Measurements from ENCODE around the gene FBXL17. TPM values are rescaled to one million over a fixed set of nuclear protein-coding genes. Genes with fewer than 3 reads are reported as not detected.

Gene FBXL17
- total and polyA plus RNA-seq, 2 of the 13 experiments (the other 11 are each of a cell fraction or from before 2014, with no cell fraction given), result 3.0 to 7.9 TPM

DNA sequence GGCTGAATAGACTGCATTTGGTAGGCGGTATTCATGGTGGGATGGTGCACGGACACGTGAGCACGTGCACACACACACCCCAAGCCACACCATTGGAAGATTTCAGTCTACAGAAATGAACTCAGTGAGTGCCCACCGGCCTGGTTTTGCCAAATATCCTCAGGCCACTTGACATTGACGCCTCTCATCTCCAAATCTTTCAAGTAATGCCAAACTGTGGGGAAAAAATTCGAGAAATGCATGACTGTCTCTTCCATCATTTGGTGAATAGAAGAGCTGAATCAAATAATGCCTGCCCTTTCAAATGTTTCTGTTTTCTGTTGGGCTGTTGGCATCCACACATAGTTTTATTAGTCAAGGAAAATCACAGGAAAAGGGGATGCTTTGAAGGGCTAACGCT is 528.9 kb downstream of the FBXL17 start:
- H3K27me3 ChIP-seq (ENCODE audit: control insufficient read depth in 1 of 2, insufficient read depth in 2 of 2, low read length in 2 of 2), result no peaks in the 10 kb centered on the region
- H3K36me3 ChIP-seq (replicated peaks in 1 of 2; ENCODE audit: control insufficient read depth in 1 of 2, insufficient read depth in 2 of 2, low read length in 2 of 2), result no peaks in the 10 kb centered on the region
- no peak overlapping the region for H3K4me3 ChIP-seq (replicated peaks in 1 of 3; ENCODE audit: insufficient read depth in 1 of 3, low read depth in 2 of 3, low read length in 3 of 3)
- DNase-seq (ENCODE audit: low spot score), result no peak
- no peaks in the 10 kb centered on the region for H3K79me2 ChIP-seq (ENCODE audit: insufficient read depth, low read length)
- H3K9me3 ChIP-seq (ENCODE audit: low read length), result no peaks in the 10 kb centered on the region
- H3K9ac ChIP-seq (ENCODE audit: insufficient read depth, low read depth, low read length), result no peak overlapping the region
- BruUV-seq (replicated peaks), result no TSS peak
- ATAC-seq, result no peak
- in situ Hi-C loops (cut with HindIII; ENCODE audit: extremely low pct_ligation_motif_present, low pct_unique_long_range_greater_than_20kb) (no loop called here), intact Hi-C loops (cut with micrococcal nuclease; ENCODE audit: unreplicated experiment) (no loop called here)
- H2AFZ ChIP-seq (ENCODE audit: low read length), result no peak overlapping the region
- POLR2A ChIA-PET, result no interaction called here
- H4K20me1 ChIP-seq (ENCODE audit: insufficient read depth, low read length), result no peaks in the 10 kb centered on the region
- H3K4me1 ChIP-seq (ENCODE audit: insufficient read depth, low read length), result no peaks in the 10 kb centered on the region
- no peak overlapping the region for H3K4me2 ChIP-seq (ENCODE audit: low read depth, low read length)
- no peak overlapping the region for H3K27ac ChIP-seq (ENCODE audit: extremely low read length, insufficient read depth, low read length)
- no peak for FAIRE-seq
- 9% methylated on average over 8 of the region's 8 CpGs for WGBS (ENCODE audit: low lambda C conversion rate)
- TF ChIP-seq, protein P1, sequence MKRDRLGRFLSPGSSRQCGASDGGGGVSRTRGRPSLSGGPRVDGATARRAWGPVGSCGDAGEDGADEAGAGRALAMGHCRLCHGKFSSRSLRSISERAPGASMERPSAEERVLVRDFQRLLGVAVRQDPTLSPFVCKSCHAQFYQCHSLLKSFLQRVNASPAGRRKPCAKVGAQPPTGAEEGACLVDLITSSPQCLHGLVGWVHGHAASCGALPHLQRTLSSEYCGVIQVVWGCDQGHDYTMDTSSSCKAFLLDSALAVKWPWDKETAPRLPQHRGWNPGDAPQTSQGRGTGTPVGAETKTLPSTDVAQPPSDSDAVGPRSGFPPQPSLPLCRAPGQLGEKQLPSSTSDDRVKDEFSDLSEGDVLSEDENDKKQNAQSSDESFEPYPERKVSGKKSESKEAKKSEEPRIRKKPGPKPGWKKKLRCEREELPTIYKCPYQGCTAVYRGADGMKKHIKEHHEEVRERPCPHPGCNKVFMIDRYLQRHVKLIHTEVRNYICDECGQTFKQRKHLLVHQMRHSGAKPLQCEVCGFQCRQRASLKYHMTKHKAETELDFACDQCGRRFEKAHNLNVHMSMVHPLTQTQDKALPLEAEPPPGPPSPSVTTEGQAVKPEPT (CRISPR knock-in tag; IDR thresholded peaks at IDR 0.05; ENCODE audit: low read depth), result no peak
- CTCF ChIA-PET (ENCODE audit: low intra/inter-chr PET ratio, low total read pairs), result no interaction called here

DNA sequence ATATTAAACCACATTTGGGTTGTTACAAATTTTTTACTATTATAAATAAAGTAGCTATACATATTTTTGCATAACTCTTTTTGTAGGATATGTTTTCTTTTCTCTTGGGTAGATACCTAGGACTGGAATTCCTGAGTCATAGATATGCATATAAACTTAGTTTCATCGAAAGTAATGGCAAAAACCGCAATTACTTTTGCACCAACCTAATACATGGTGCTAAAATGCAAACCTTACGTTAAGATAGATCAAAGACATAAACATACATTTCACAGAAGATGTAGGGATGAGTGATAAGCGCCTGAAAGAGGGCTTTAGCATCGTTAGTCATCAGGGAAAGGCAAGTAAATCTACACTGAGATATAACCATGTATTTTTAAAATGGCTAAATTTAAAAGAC is 532.8 kb downstream of the FBXL17 start:
- Histone ChIP-seq H2AFZ (ENCODE audit: low read length) (no peak overlapping the region), H3K4me3 (replicated peaks in 1 of 3; ENCODE audit: insufficient read depth in 1 of 3, low read depth in 2 of 3, low read length in 3 of 3) (no peak overlapping the region), H3K9me3 (ENCODE audit: low read length) (no peaks in the 10 kb centered on the region), H3K4me2 (ENCODE audit: low read depth, low read length) (no peak overlapping the region), H3K4me1 (ENCODE audit: insufficient read depth, low read length) (no peaks in the 10 kb centered on the region), H3K79me2 (ENCODE audit: insufficient read depth, low read length) (no peaks in the 10 kb centered on the region), H3K27me3 (ENCODE audit: control insufficient read depth in 1 of 2, insufficient read depth in 2 of 2, low read length in 2 of 2) (no peaks in the 10 kb centered on the region), H4K20me1 (ENCODE audit: insufficient read depth, low read length) (no peaks in the 10 kb centered on the region), H3K36me3 (replicated peaks in 1 of 2; ENCODE audit: control insufficient read depth in 1 of 2, insufficient read depth in 2 of 2, low read length in 2 of 2) (no peaks in the 10 kb centered on the region), H3K9ac (ENCODE audit: insufficient read depth, low read depth, low read length) (no peak overlapping the region), H3K27ac (ENCODE audit: extremely low read length, insufficient read depth, low read length) (no peak overlapping the region)
- no TSS peak for BruUV-seq (replicated peaks)
- ChIA-PET POLR2A (no interaction called here), CTCF (ENCODE audit: low intra/inter-chr PET ratio, low total read pairs) (no interaction called here)
- in situ Hi-C loops (cut with HindIII; ENCODE audit: extremely low pct_ligation_motif_present, low pct_unique_long_range_greater_than_20kb) (no loop called here), intact Hi-C loops (cut with micrococcal nuclease; ENCODE audit: unreplicated experiment) (no loop called here)
- no peak for ATAC-seq
- DNase-seq (ENCODE audit: low spot score), result no peak
- 1% methylated on average over 5 of the region's 5 CpGs for WGBS (ENCODE audit: low lambda C conversion rate)
- FAIRE-seq, result no peak
- TF ChIP-seq NPAS2 (CRISPR knock-in tag; IDR thresholded peaks at IDR 0.05; ENCODE audit: borderline replicate concordance) (no peak), ZNF484 (CRISPR knock-in tag; IDR thresholded peaks at IDR 0.05; ENCODE audit: borderline replicate concordance, low read depth) (no peak)
- TF ChIP-seq, protein P2, sequence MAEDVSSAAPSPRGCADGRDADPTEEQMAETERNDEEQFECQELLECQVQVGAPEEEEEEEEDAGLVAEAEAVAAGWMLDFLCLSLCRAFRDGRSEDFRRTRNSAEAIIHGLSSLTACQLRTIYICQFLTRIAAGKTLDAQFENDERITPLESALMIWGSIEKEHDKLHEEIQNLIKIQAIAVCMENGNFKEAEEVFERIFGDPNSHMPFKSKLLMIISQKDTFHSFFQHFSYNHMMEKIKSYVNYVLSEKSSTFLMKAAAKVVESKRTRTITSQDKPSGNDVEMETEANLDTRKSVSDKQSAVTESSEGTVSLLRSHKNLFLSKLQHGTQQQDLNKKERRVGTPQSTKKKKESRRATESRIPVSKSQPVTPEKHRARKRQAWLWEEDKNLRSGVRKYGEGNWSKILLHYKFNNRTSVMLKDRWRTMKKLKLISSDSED (CRISPR knock-in tag; IDR thresholded peaks at IDR 0.05), result no peak
- TF ChIP-seq, protein P3, sequence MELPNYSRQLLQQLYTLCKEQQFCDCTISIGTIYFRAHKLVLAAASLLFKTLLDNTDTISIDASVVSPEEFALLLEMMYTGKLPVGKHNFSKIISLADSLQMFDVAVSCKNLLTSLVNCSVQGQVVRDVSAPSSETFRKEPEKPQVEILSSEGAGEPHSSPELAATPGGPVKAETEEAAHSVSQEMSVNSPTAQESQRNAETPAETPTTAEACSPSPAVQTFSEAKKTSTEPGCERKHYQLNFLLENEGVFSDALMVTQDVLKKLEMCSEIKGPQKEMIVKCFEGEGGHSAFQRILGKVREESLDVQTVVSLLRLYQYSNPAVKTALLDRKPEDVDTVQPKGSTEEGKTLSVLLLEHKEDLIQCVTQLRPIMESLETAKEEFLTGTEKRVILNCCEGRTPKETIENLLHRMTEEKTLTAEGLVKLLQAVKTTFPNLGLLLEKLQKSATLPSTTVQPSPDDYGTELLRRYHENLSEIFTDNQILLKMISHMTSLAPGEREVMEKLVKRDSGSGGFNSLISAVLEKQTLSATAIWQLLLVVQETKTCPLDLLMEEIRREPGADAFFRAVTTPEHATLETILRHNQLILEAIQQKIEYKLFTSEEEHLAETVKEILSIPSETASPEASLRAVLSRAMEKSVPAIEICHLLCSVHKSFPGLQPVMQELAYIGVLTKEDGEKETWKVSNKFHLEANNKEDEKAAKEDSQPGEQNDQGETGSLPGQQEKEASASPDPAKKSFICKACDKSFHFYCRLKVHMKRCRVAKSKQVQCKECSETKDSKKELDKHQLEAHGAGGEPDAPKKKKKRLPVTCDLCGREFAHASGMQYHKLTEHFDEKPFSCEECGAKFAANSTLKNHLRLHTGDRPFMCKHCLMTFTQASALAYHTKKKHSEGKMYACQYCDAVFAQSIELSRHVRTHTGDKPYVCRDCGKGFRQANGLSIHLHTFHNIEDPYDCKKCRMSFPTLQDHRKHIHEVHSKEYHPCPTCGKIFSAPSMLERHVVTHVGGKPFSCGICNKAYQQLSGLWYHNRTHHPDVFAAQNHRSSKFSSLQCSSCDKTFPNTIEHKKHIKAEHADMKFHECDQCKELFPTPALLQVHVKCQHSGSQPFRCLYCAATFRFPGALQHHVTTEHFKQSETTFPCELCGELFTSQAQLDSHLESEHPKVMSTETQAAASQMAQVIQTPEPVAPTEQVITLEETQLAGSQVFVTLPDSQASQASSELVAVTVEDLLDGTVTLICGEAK (IDR thresholded peaks at IDR 0.05), result peak; percentile 83
- TF ChIP-seq, protein P3 (CRISPR knock-in tag; IDR thresholded peaks at IDR 0.05), result no peak
